ENCODE data around the gene SCN7A.

GRCh38 chr2:166454006-166454595, 39.9 kb downstream of the SCN7A start:
- TF ChIP-seq, protein P1, sequence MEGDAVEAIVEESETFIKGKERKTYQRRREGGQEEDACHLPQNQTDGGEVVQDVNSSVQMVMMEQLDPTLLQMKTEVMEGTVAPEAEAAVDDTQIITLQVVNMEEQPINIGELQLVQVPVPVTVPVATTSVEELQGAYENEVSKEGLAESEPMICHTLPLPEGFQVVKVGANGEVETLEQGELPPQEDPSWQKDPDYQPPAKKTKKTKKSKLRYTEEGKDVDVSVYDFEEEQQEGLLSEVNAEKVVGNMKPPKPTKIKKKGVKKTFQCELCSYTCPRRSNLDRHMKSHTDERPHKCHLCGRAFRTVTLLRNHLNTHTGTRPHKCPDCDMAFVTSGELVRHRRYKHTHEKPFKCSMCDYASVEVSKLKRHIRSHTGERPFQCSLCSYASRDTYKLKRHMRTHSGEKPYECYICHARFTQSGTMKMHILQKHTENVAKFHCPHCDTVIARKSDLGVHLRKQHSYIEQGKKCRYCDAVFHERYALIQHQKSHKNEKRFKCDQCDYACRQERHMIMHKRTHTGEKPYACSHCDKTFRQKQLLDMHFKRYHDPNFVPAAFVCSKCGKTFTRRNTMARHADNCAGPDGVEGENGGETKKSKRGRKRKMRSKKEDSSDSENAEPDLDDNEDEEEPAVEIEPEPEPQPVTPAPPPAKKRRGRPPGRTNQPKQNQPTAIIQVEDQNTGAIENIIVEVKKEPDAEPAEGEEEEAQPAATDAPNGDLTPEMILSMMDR (IDR thresholded peaks at IDR 0.05; ENCODE audit: low read depth, low read length): no peak
- TF ChIP-seq EZH2phosphoT487 (IDR thresholded peaks at IDR 0.05; ENCODE audit: low read depth): no peak

Measured in OCI-LY3 (cell line).